Liver (tissue), 9 donors: ENCODE results near the gene PXMP4. TPM values are rescaled to one million over a fixed set of nuclear protein-coding genes. Genes with fewer than 3 reads are reported as not detected.

Source experiments
- DNase-seq: peaks from one replicate; pipeline ENCODE4 v3.0.0-alpha.2; 2017; ENCODE audit warnings: low spot score
- H3K27ac ChIP-seq, 2 donors: one replicate each; pipeline ENCODE4 v1.7.0; 2013; ENCODE audit warnings: inconsistent platforms in 2 of 2, low read length in 2 of 2, control low read depth in 1 of 2, low read depth in 1 of 2, mild to moderate bottlenecking in 1 of 2
- H3K27me3 ChIP-seq, 4 donors: one replicate each; pipeline versions ENCODE4 v1.6.1 to v1.7.0; 2013; ENCODE audit warnings: low read length in 3 of 4, inconsistent platforms in 1 of 4, mild to moderate bottlenecking in 1 of 4, moderate library complexity in 1 of 4; ENCODE audit not compliant: control insufficient read depth in 4 of 4, insufficient read depth in 4 of 4
- H3K36me3 ChIP-seq, 4 donors: one replicate each; pipeline versions ENCODE4 v1.6.1 to v1.7.0; 2013; ENCODE audit warnings: low read length in 3 of 4, mild to moderate bottlenecking in 3 of 4, low read depth in 1 of 4, moderate library complexity in 1 of 4; ENCODE audit not compliant: control insufficient read depth in 4 of 4, insufficient read depth in 3 of 4
- H3K4me1 ChIP-seq, 4 donors: one replicate each; pipeline versions ENCODE4 v1.6.1 to v1.7.0; 2013; ENCODE audit warnings: low read length in 3 of 4, mild to moderate bottlenecking in 3 of 4, moderate library complexity in 1 of 4; ENCODE audit not compliant: control insufficient read depth in 4 of 4, insufficient read depth in 4 of 4
- H3K4me3 ChIP-seq, 3 donors: one replicate each; pipeline versions ENCODE4 v1.6.1 to v1.7.0; 2013; ENCODE audit warnings: low read length in 3 of 3, control low read depth in 1 of 3, low read depth in 1 of 3, mild to moderate bottlenecking in 1 of 3
- H3K9ac ChIP-seq, 2 donors: one replicate each; pipeline ENCODE4 v1.7.0; 2013; ENCODE audit warnings: low read length in 2 of 2, mild to moderate bottlenecking in 2 of 2, moderate library complexity in 2 of 2, control low read depth in 1 of 2, low read depth in 1 of 2
- H3K9me3 ChIP-seq, 4 donors: one replicate each; pipeline versions ENCODE4 v1.6.1 to v1.7.0; 2013; ENCODE audit warnings: low read length in 3 of 4; ENCODE audit not compliant: control insufficient read depth in 4 of 4
- EGR1 ChIP-seq, 2 donors: IDR thresholded peaks; 2 replicates each; pipeline ENCODE4 v1.6.1; 2016 to 2018; ENCODE audit warnings: antibody characterized with exemption in 2 of 2, low read depth in 2 of 2
- FOXA1 ChIP-seq: IDR thresholded peaks from 2 replicates; pipeline ENCODE4 v1.6.1; 2016; ENCODE audit warnings: antibody characterized with exemption
- FOXA2 ChIP-seq: IDR thresholded peaks from 2 replicates; pipeline ENCODE4 v1.6.1; 2016; ENCODE audit warnings: antibody characterized with exemption
- GABPA ChIP-seq, 2 donors: IDR thresholded peaks in 1 of 2; conservative IDR thresholded peaks in 1 of 2; 2 replicates each; pipeline ENCODE4 v1.6.1; 2016; ENCODE audit warnings: antibody characterized with exemption in 2 of 2, mild to moderate bottlenecking in 1 of 2, moderate library complexity in 1 of 2
- HNF4A ChIP-seq, 2 donors: conservative IDR thresholded peaks; 2 replicates each; pipeline ENCODE4 v1.6.1; 2016; ENCODE audit warnings: antibody characterized with exemption in 2 of 2, mild to moderate bottlenecking in 2 of 2
- HNF4G ChIP-seq: IDR thresholded peaks from 2 replicates; pipeline ENCODE4 v1.6.1; 2016; ENCODE audit warnings: antibody characterized with exemption
- JUND ChIP-seq, 2 donors: IDR thresholded peaks; 2 replicates each; pipeline ENCODE4 v1.6.1; 2016; ENCODE audit warnings: antibody characterized with exemption in 2 of 2
- NR2F2 ChIP-seq: IDR thresholded peaks from 2 replicates; pipeline ENCODE4 v1.6.1; 2016; ENCODE audit warnings: antibody characterized with exemption
- RAD21 ChIP-seq, 2 donors: IDR thresholded peaks; 2 replicates each; pipeline ENCODE4 v1.6.1; 2016; ENCODE audit warnings: antibody characterized with exemption in 2 of 2, mild to moderate bottlenecking in 2 of 2
- RXRA ChIP-seq, 2 donors: IDR thresholded peaks; 2 replicates each; pipeline ENCODE4 v1.6.1; 2017 to 2018; ENCODE audit warnings: antibody characterized with exemption in 2 of 2, mild to moderate bottlenecking in 1 of 2
- SP1 ChIP-seq: IDR thresholded peaks from 2 replicates; pipeline ENCODE4 v1.6.1; 2018; ENCODE audit warnings: antibody characterized with exemption, mild to moderate bottlenecking
- TAF1 ChIP-seq: conservative IDR thresholded peaks from 2 replicates; pipeline ENCODE4 v1.6.1; 2016; ENCODE audit warnings: antibody characterized with exemption, mild to moderate bottlenecking
- YY1 ChIP-seq: IDR thresholded peaks from 2 replicates; pipeline ENCODE4 v1.6.1; 2016; ENCODE audit warnings: antibody characterized with exemption, mild to moderate bottlenecking
- ZBTB33 ChIP-seq: IDR thresholded peaks from 2 replicates; pipeline ENCODE4 v1.6.1; 2016; ENCODE audit warnings: antibody characterized with exemption
- WGBS: extraction: QIAGEN DNeasy Blood & Tissue Kit; methylation state at CpG from one replicate; pipeline ENCODE4 v1.1.7; 2013; 5-methylcytosine and 5-hydroxymethylcytosine counted together
- polyA plus RNA-seq, 2 donors: library from polyadenylated mRNA; stranded (reverse) in 1 of 2; unstranded in 1 of 2; fragments of 200-250 nt in 1 of 2; fragments of >200 nt in 1 of 2; fragmentation: Nextera tagmentation in 1 of 2; extraction: Ambion mirVana in 1 of 2; gene quantifications; one replicate each; pipeline versions ENCODE4 v1.2.1 to v1.2.3, GENCODE V29; 2013 to 2015
- total RNA-seq, 2 donors: library from RNA; depleted of rRNA; stranded (reverse); fragments of >200 nt; gene quantifications; one replicate each; pipeline ENCODE4 v1.2.3, GENCODE V29; 2014
- TF ChIP-seq, protein P1 (sequence below): IDR thresholded peaks from 2 replicates; pipeline ENCODE4 v1.6.1; 2016; ENCODE audit warnings: antibody characterized with exemption
- TF ChIP-seq, protein P2 (sequence below): IDR thresholded peaks from 2 replicates; pipeline ENCODE4 v1.6.1; 2016; ENCODE audit warnings: antibody characterized with exemption, mild to moderate bottlenecking
- TF ChIP-seq, protein P3 (sequence below): IDR thresholded peaks from 2 replicates; pipeline ENCODE4 v1.6.1; 2016; ENCODE audit warnings: antibody characterized with exemption
- donor health status: healthy.
- donor health status: healthy.
- donor health status: healthy.
- donor health status: healthy.
- donor health status: healthy.

PXMP4 gene
- total and polyA plus RNA-seq, 4 donors = 5.5 to 16.0 (median 9.3) TPM

DNA sequence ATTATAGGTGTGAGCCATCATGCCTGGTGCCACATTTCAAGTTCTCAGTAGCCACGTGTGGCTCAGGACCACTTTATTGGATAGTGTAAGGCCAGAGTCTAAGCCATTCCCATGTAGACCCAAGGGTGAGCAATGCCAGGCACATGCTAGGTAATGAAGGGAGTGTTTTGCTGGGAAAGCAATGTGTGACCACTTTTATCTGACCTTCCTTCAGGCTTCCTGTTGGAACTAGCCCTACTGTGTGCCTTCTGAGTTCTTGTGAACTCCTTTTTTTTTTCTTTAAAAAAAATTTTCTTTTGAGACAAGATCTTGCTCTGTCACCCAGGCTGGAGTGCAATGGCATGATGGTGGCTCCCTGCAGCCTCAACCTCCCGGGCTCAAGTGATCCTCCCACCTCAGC lies 45.0 kb upstream of the PXMP4 start:
- DNase-seq = no peak
- Histone ChIP-seq H3K9ac (no peak overlapping the region), H3K4me3 (no peak overlapping the region), H3K4me1 (no peaks in the 10 kb centered on the region), H3K27ac (no peak overlapping the region), H3K9me3 (no peaks in the 10 kb centered on the region), H3K36me3 (peaks cover 0 to 11% (median 0%) of the 10 kb centered on the region in 4 donors), H3K27me3 (no peaks in the 10 kb centered on the region)
- TF ChIP-seq, protein P1, sequence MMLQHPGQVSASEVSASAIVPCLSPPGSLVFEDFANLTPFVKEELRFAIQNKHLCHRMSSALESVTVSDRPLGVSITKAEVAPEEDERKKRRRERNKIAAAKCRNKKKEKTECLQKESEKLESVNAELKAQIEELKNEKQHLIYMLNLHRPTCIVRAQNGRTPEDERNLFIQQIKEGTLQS = no peak
- TF ChIP-seq FOXA1 (no peak), HNF4G (no peak), FOXA2 (no peak), SP1 (no peak), ZBTB33 (no peak), GABPA (IDR thresholded peaks at IDR 0.05 in 1 of 2, conservative IDR thresholded peaks at IDR 0.05 in 1 of 2) (no peak), RXRA (IDR thresholded peaks at IDR 0.05) (no peak), EGR1 (IDR thresholded peaks at IDR 0.05; ENCODE audit: low read depth in 2 of 2) (no peak), HNF4A (conservative IDR thresholded peaks at IDR 0.05) (no peak), TAF1 (no peak), RAD21 (IDR thresholded peaks at IDR 0.05) (no peak), NR2F2 (no peak), JUND (IDR thresholded peaks at IDR 0.05) (no peak)
- WGBS = 83% methylated on average over 2 of the region's 2 CpGs

DNA sequence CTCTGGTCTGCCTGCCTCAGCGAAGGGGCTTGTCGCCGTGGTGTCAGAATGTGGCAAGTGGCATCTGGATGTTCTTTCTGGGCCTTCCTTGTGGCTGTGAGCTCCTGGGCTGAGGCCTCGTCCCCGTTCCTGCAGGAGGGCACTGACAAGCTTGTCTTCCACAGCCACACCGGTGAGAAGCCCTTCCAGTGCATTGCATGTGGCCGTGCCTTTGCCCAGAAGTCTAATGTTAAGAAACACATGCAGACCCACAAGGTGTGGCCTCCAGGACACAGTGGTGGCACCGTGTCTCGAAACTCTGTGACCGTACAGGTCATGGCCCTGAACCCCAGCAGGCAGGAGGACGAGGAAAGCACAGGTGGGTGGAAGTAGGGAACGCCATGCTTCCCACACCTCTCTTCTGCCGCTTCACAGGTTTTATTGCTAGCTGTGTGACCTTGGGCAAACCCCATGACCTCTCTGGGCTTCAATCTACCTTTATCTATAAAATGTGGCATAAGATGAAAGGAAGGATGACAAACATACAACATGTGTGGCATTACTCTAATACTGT lies 41.7 kb upstream of the PXMP4 start:
- 96% methylated on average over 13 of the region's 13 CpGs for WGBS
- no peaks in the 10 kb centered on the region for H3K4me1 ChIP-seq
- no peak for DNase-seq
- no peak overlapping the region for H3K9ac ChIP-seq
- H3K27ac ChIP-seq = no peak overlapping the region
- TF ChIP-seq GABPA (IDR thresholded peaks at IDR 0.05 in 1 of 2, conservative IDR thresholded peaks at IDR 0.05 in 1 of 2) = no peak
- no peak for TF ChIP-seq HNF4A (conservative IDR thresholded peaks at IDR 0.05)
- no peak for TF ChIP-seq HNF4G
- TF ChIP-seq RAD21 (IDR thresholded peaks at IDR 0.05) = no peak
- TF ChIP-seq, protein P2, sequence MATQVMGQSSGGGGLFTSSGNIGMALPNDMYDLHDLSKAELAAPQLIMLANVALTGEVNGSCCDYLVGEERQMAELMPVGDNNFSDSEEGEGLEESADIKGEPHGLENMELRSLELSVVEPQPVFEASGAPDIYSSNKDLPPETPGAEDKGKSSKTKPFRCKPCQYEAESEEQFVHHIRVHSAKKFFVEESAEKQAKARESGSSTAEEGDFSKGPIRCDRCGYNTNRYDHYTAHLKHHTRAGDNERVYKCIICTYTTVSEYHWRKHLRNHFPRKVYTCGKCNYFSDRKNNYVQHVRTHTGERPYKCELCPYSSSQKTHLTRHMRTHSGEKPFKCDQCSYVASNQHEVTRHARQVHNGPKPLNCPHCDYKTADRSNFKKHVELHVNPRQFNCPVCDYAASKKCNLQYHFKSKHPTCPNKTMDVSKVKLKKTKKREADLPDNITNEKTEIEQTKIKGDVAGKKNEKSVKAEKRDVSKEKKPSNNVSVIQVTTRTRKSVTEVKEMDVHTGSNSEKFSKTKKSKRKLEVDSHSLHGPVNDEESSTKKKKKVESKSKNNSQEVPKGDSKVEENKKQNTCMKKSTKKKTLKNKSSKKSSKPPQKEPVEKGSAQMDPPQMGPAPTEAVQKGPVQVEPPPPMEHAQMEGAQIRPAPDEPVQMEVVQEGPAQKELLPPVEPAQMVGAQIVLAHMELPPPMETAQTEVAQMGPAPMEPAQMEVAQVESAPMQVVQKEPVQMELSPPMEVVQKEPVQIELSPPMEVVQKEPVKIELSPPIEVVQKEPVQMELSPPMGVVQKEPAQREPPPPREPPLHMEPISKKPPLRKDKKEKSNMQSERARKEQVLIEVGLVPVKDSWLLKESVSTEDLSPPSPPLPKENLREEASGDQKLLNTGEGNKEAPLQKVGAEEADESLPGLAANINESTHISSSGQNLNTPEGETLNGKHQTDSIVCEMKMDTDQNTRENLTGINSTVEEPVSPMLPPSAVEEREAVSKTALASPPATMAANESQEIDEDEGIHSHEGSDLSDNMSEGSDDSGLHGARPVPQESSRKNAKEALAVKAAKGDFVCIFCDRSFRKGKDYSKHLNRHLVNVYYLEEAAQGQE = no peak
- TF ChIP-seq ZBTB33 = no peak
- TF ChIP-seq, protein P3, sequence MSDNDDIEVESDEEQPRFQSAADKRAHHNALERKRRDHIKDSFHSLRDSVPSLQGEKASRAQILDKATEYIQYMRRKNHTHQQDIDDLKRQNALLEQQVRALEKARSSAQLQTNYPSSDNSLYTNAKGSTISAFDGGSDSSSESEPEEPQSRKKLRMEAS = no peak
- TF ChIP-seq RXRA (IDR thresholded peaks at IDR 0.05) = no peak
- TF ChIP-seq YY1 = no peak
- TF ChIP-seq FOXA1 = no peak
- peaks cover 0 to 3% (median 1%) of the 10 kb centered on the region in 4 donors for H3K9me3 ChIP-seq
- peaks cover 0 to 5% (median 0%) of the 10 kb centered on the region in 4 donors for H3K36me3 ChIP-seq
- no peaks in the 10 kb centered on the region for H3K27me3 ChIP-seq
- no peak overlapping the region for H3K4me3 ChIP-seq
